Sigmoid colon (tissue), 4 donors: ENCODE measurements around the gene MAP3K3.

Experiments
- CTCF ChIP-seq, 4 experiments: fragments of 450-650 bp in 3 of 4; fragments of 200-600 bp in 1 of 4; IDR thresholded peaks; one replicate each; pipeline ENCODE4 v1.5.1; 2016 to 2019; ENCODE audit warnings: antibody characterized with exemption in 4 of 4, mild to moderate bottlenecking in 3 of 4, moderate library complexity in 2 of 4
- POLR2A ChIP-seq, 2 donors: fragments of 450-650 bp; IDR thresholded peaks; one replicate each; pipeline ENCODE4 v1.6.1; 2016; ENCODE audit warnings: antibody characterized with exemption in 2 of 2, mild to moderate bottlenecking in 2 of 2, moderate library complexity in 2 of 2
- POLR2AphosphoS5 ChIP-seq, 4 donors: sonication (generic); formaldehyde crosslinking; IDR thresholded peaks; one replicate each; pipeline ENCODE4 v1.6.1; 2017; ENCODE audit warnings: antibody characterized with exemption in 4 of 4

- no peak for TF ChIP-seq POLR2A (IDR thresholded peaks at IDR 0.05)
- no peak for TF ChIP-seq CTCF (IDR thresholded peaks at IDR 0.05)
- no peak for TF ChIP-seq POLR2AphosphoS5 (IDR thresholded peaks at IDR 0.05)
These were observed 79.2 kb downstream of the MAP3K3 start for GRCh38 chr17:63701456-63701820.
